ENCODE results near the gene TMEM201. TPM values are rescaled to one million over a fixed set of nuclear protein-coding genes. Genes with fewer than 3 reads are reported as not detected.

Gene TMEM201
- total and polyA plus RNA-seq, 9 donors: 1.6 to 20.8 (median 15.6) TPM

DNA sequence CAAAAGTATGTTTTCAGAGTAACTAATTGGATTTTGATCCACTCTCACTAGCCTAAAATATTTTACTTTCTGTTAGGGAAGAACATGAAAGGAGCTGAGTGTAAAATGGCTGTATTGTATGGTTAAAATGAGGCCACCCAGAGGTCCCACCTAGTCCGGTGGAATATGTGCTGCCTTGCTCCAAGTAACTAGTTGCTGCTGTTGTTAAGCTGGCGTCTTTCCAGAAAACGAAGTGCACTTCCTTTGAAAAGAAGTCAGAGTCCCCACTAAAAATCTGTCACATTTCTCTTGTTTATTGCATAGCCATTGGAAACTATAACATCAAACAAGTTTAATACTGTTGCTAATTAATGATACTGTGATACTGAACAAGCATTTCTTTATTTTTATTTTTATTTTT is 46.3 kb upstream of the TMEM201 start:
- DNase-seq: no peak

DNA sequence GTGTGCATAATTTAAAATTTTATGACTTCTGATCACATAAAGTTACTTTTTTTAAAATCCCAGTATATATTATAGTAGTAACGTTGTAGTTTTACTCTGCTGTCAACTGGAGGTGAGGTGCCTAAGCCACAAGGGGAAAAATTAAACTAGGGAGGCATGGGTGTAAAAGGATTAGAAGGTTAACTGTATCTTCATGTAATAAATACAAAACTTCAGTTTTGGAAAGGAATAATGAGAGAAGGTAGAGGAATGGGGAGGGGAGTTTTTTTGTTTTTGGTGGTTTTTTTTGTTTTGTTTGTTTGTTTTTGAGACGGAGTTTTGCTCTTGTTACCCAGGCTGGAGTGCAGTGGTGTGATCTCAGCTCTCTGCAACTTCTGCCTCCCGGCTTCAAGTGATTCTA is 43.8 kb upstream of the TMEM201 start:
- H3K27me3 ChIP-seq: no peaks in the 10 kb centered on the region
- H3K4me3 ChIP-seq: no peak overlapping the region
- intact Hi-C loops (cut with DNase I): no loop called here
- TF ChIP-seq POLR2A (IDR thresholded peaks at IDR 0.05): no peak
- no peak for TF ChIP-seq EP300 (IDR thresholded peaks at IDR 0.05)
- TF ChIP-seq CTCF (IDR thresholded peaks at IDR 0.05): no peak
- H3K9me3 ChIP-seq: no peaks in the 10 kb centered on the region
- WGBS, 3 donors: 71 to 86% (median 77%) methylated on average over 3 of the region's 3 CpGs
- peaks cover 3% of the 10 kb centered on the region for H3K4me1 ChIP-seq (ENCODE audit: insufficient read depth)
- no peak for DNase-seq
- no peaks in the 10 kb centered on the region for H3K36me3 ChIP-seq
- H3K27ac ChIP-seq: no peak overlapping the region

More for the DNA sequence above, 46.3 kb upstream of the TMEM201 start:
- Histone ChIP-seq H3K36me3 (no peaks in the 10 kb centered on the region), H3K4me1 (ENCODE audit: insufficient read depth) (peaks cover 2% of the 10 kb centered on the region), H3K27me3 (no peaks in the 10 kb centered on the region), H3K27ac (no peak overlapping the region), H3K4me3 (no peak overlapping the region), H3K9me3 (no peaks in the 10 kb centered on the region)
- TF ChIP-seq EP300 (IDR thresholded peaks at IDR 0.05) (no peak), CTCF (IDR thresholded peaks at IDR 0.05) (no peak), POLR2A (IDR thresholded peaks at IDR 0.05) (no peak)
- intact Hi-C loops (cut with DNase I): no loop called here
- WGBS, 3 donors: 6 to 16% (median 13%) methylated on average over 3 of the region's 3 CpGs

GRCh38 chr1:9549955-9550546 is 38.7 kb upstream of the TMEM201 start:
- DNase-seq: no peak
- TF ChIP-seq EP300 (IDR thresholded peaks at IDR 0.05): no peak
- no peak for TF ChIP-seq POLR2A (IDR thresholded peaks at IDR 0.05)
- TF ChIP-seq CTCF (IDR thresholded peaks at IDR 0.05): no peak
- Histone ChIP-seq H3K4me3 (no peak overlapping the region), H3K27me3 (no peaks in the 10 kb centered on the region), H3K9me3 (no peaks in the 10 kb centered on the region), H3K4me1 (ENCODE audit: insufficient read depth) (peaks cover 3% of the 10 kb centered on the region), H3K36me3 (no peaks in the 10 kb centered on the region), H3K27ac (no peak overlapping the region)
- intact Hi-C loops (cut with DNase I): no loop called here
- WGBS, 3 donors: 96 to 97% (median 97%) methylated on average over 6 of the region's 6 CpGs

DNA sequence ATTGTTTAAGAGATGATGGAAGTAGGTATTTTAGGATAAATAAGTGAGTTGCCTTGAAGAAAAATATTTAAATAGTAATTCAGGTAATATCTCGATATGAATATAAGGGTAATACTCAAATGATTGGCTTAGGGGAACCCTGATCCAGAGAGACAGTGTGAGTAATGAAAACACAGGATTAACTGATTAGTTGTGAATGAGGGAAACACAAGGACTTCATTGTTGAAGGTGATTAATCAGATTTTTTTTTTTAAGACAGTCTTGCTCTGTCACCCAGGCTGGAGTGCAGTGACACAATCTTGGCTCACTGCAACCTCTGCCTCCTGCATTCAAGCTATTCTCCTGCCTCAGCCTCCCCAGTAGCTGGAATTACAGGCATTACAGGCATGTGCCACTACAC is 36.7 kb upstream of the TMEM201 start:
- Histone ChIP-seq H3K9me3 (no peaks in the 10 kb centered on the region), H3K4me3 (no peak overlapping the region), H3K27me3 (no peaks in the 10 kb centered on the region), H3K36me3 (no peaks in the 10 kb centered on the region), H3K27ac (no peak overlapping the region), H3K4me1 (ENCODE audit: insufficient read depth) (peaks cover 10% of the 10 kb centered on the region)
- DNase-seq: no peak
- TF ChIP-seq POLR2A (IDR thresholded peaks at IDR 0.05) (no peak), CTCF (IDR thresholded peaks at IDR 0.05) (no peak), EP300 (IDR thresholded peaks at IDR 0.05) (no peak)
- intact Hi-C loops (cut with DNase I): no loop called here
- 94 to 98% (median 96%) methylated on average over 1 of the region's 1 CpG for WGBS, 3 donors

Data from ovary (tissue), 9 donors.